H9 (cell line): ENCODE results near the gene ERFL. TPM values are rescaled to one million over a fixed set of nuclear protein-coding genes. Genes with fewer than 3 reads are reported as not detected.

ENCODE experiments used
- DNase-seq: peaks from one replicate; pipeline ENCODE4 v3.0.0-alpha.2; 2017
- H2AFZ ChIP-seq: one replicate; pipeline ENCODE4 v1.6.1; 2013; ENCODE audit warnings: mild to moderate bottlenecking, low read length, control low read depth, moderate library complexity
- H2AK5ac ChIP-seq: 2 replicates; pipeline ENCODE4 v1.6.1; 2013; ENCODE audit warnings: low read length, control low read depth, mixed read lengths; ENCODE audit not compliant: insufficient read length
- H2BK120ac ChIP-seq: one replicate; pipeline ENCODE4 v1.6.1; 2013; ENCODE audit warnings: low read depth, mild to moderate bottlenecking, low read length, control low read depth, inconsistent platforms; ENCODE audit not compliant: poor library complexity, severe bottlenecking
- H2BK12ac ChIP-seq: 2 replicates; pipeline ENCODE4 v1.6.1; 2013; ENCODE audit warnings: low read length, control low read depth, mixed read lengths, low read depth; ENCODE audit not compliant: insufficient read length
- H2BK15ac ChIP-seq: 2 replicates; pipeline ENCODE4 v1.6.1; 2013; ENCODE audit warnings: low read depth, low read length, control low read depth
- H2BK20ac ChIP-seq: one replicate; pipeline ENCODE4 v1.6.1; 2013; ENCODE audit warnings: low read depth, mild to moderate bottlenecking, low read length, control low read depth, inconsistent platforms; ENCODE audit not compliant: poor library complexity, severe bottlenecking
- H2BK5ac ChIP-seq: 2 replicates; pipeline ENCODE4 v1.6.1; 2013; ENCODE audit warnings: low read length, control low read depth, mixed read lengths; ENCODE audit not compliant: insufficient read length
- H3K14ac ChIP-seq: 2 replicates; pipeline ENCODE4 v1.6.1; 2013; ENCODE audit warnings: low read length, control low read depth; ENCODE audit not compliant: insufficient read depth
- H3K18ac ChIP-seq: 2 replicates; pipeline ENCODE4 v1.6.1; 2013; ENCODE audit warnings: low read depth, mild to moderate bottlenecking, mixed read lengths, low read length, control low read depth; ENCODE audit not compliant: insufficient read length
- H3K23ac ChIP-seq: 2 replicates; pipeline ENCODE4 v1.6.1; 2013; ENCODE audit warnings: low read length, control low read depth, mixed read lengths, low read depth; ENCODE audit not compliant: insufficient read length
- H3K23me2 ChIP-seq: 2 replicates; pipeline ENCODE4 v1.6.1; 2013; ENCODE audit warnings: low read depth, mild to moderate bottlenecking, mixed read lengths, low read length, control low read depth; ENCODE audit not compliant: insufficient read length, poor library complexity, severe bottlenecking
- H3K27ac ChIP-seq: 2 replicates; pipeline ENCODE4 v1.5.1; 2013; ENCODE audit warnings: low read length, control low read depth, mixed read lengths, low read depth; ENCODE audit not compliant: insufficient read length
- H3K27me3 ChIP-seq: 2 replicates; pipeline ENCODE4 v1.6.1; 2013; ENCODE audit warnings: low read length, control low read depth, inconsistent platforms; ENCODE audit not compliant: insufficient read depth
- H3K4ac ChIP-seq: 2 replicates; pipeline ENCODE4 v1.6.1; 2013; ENCODE audit warnings: low read depth, mild to moderate bottlenecking, control low read depth, inconsistent platforms, low read length, moderate library complexity
- H3K4me1 ChIP-seq: 2 replicates; pipeline ENCODE4 v1.6.1; 2013; ENCODE audit warnings: low read length, control low read depth, inconsistent platforms; ENCODE audit not compliant: insufficient read depth
- H3K4me2 ChIP-seq: 2 replicates; pipeline ENCODE4 v1.6.1; 2013; ENCODE audit warnings: low read length, control low read depth, mixed read lengths; ENCODE audit not compliant: insufficient read length, insufficient read depth
- H3K56ac ChIP-seq: 2 replicates; pipeline ENCODE4 v1.6.1; 2013; ENCODE audit warnings: low read depth, mild to moderate bottlenecking, mixed read lengths, low read length, control low read depth; ENCODE audit not compliant: insufficient read length
- H3K79me1 ChIP-seq: 2 replicates; pipeline ENCODE4 v1.6.1; 2013; ENCODE audit warnings: low read depth, mild to moderate bottlenecking, moderate library complexity, low read length, control low read depth, inconsistent platforms; ENCODE audit not compliant: insufficient read depth, poor library complexity, severe bottlenecking
- H3K79me2 ChIP-seq: 2 replicates; pipeline ENCODE4 v1.6.1; 2013; ENCODE audit warnings: low read length, control low read depth, inconsistent platforms; ENCODE audit not compliant: insufficient read depth
- H3K9ac ChIP-seq: 2 replicates; pipeline ENCODE4 v1.6.1; 2013; ENCODE audit warnings: low read length, control low read depth, mixed read lengths; ENCODE audit not compliant: insufficient read length; ENCODE audit errors: extremely low read depth
- H3K9me3 ChIP-seq: one replicate; pipeline ENCODE4 v1.6.1; 2013; ENCODE audit warnings: low read depth, low read length, inconsistent platforms; ENCODE audit not compliant: control insufficient read depth
- H3T11ph ChIP-seq: one replicate; pipeline ENCODE4 v1.6.1; 2013; ENCODE audit warnings: mild to moderate bottlenecking, low read length, control low read depth, inconsistent platforms
- H4K20me1 ChIP-seq: one replicate; pipeline ENCODE4 v1.6.1; 2013; ENCODE audit not compliant: control insufficient read depth, insufficient read length, insufficient read depth
- H4K5ac ChIP-seq: 2 replicates; pipeline ENCODE4 v1.6.1; 2013; ENCODE audit warnings: low read depth, mild to moderate bottlenecking, mixed read lengths, low read length, control low read depth; ENCODE audit not compliant: insufficient read length
- H4K8ac ChIP-seq: replicated peaks from 2 replicates; pipeline ENCODE4 v1.6.1; 2013; ENCODE audit warnings: low read length, control low read depth, mixed read lengths, low read depth; ENCODE audit not compliant: insufficient read length
- H4K91ac ChIP-seq: 2 replicates; pipeline ENCODE4 v1.6.1; 2013; ENCODE audit warnings: low read depth, mild to moderate bottlenecking, moderate library complexity, mixed read lengths, low read length, control low read depth; ENCODE audit not compliant: insufficient read length
- H3K27ac Mint-ChIP-seq, 3 experiments: 2 replicates in 2 of 3; 3 replicates in 1 of 3; pipeline ENCODE4 v1.8.0; 2020 to 2021; ENCODE audit warnings: mixed read lengths in 3 of 3, mild to moderate bottlenecking in 1 of 3, moderate library complexity in 1 of 3
- H3K27me3 Mint-ChIP-seq: 2 replicates; pipeline ENCODE4 v1.8.0; 2021; ENCODE audit warnings: low read depth, mild to moderate bottlenecking, moderate library complexity, mixed read lengths
- H3K36me3 Mint-ChIP-seq, 3 experiments: 2 replicates in 2 of 3; 3 replicates in 1 of 3; pipeline ENCODE4 v1.8.0; 2020 to 2021; ENCODE audit warnings: low read depth in 3 of 3, mixed read lengths in 3 of 3; ENCODE audit not compliant: insufficient read depth in 1 of 3
- H3K4me1 Mint-ChIP-seq, 2 experiments: 2 replicates each; pipeline ENCODE4 v1.8.0; 2020; ENCODE audit warnings: mixed read lengths in 2 of 2
- H3K4me3 Mint-ChIP-seq, 2 experiments: 2 replicates in 1 of 2; 3 replicates in 1 of 2; pipeline ENCODE4 v1.8.0; 2020 to 2021; ENCODE audit warnings: mild to moderate bottlenecking in 2 of 2, mixed read lengths in 2 of 2, moderate library complexity in 1 of 2
- H3K9me3 Mint-ChIP-seq, 2 experiments: 2 replicates in 1 of 2; 3 replicates in 1 of 2; pipeline ENCODE4 v1.8.0; 2020; ENCODE audit warnings: mild to moderate bottlenecking in 2 of 2, mixed read lengths in 2 of 2, moderate library complexity in 1 of 2
- CTCF ChIP-seq: fragments of 200-600 bp; sonication (generic); conservative IDR thresholded peaks from 3 replicates; pipeline ENCODE4 v1.8.0; 2021; ENCODE audit warnings: antibody characterized with exemption, mild to moderate bottlenecking
- WGBS: extraction: QIAGEN DNeasy Blood & Tissue Kit; methylation state at CpG from one replicate; pipeline ENCODE4 v1.1.7; 2013; ENCODE audit warnings: missing lambda C conversion rate, low lambda C conversion rate, mixed read lengths; ENCODE audit not compliant: insufficient read length; ENCODE audit errors: extremely low coverage; 5-methylcytosine and 5-hydroxymethylcytosine counted together
- total RNA-seq: library from RNA; stranded (reverse); gene quantifications from 2 replicates; pipeline ENCODE4 v1.2.1, GENCODE V29; 2021

The ERFL gene
- total RNA-seq, 1 experiment from 2014 or later: 0.22 TPM

GRCh38 chr19:41917676-41918075 is 10.6 kb downstream of the ERFL start:
- no peak for TF ChIP-seq CTCF
- H3K4me1 Mint-ChIP-seq: peaks cover 0 to 14% of the 10 kb centered on the region in 2 experiments; a peak in 2 of 4 replicates
- Histone ChIP-seq H2AFZ (no peak overlapping the region), H2BK12ac (no peak overlapping the region), H3K27ac (no peak overlapping the region), H2BK5ac (no peak overlapping the region), H3K18ac (no peak overlapping the region), H3K79me2 (no peaks in the 10 kb centered on the region), H3K27me3 (peaks cover 92% of the 10 kb centered on the region), H2BK120ac (no peak overlapping the region), H3K23ac (no peak overlapping the region), H2BK20ac (no peak overlapping the region), H2AK5ac (no peak overlapping the region), H3K56ac (no peak overlapping the region), H3K9ac (no peak overlapping the region), H3K79me1 (no peaks in the 10 kb centered on the region), H4K91ac (no peak overlapping the region), H4K5ac (no peak overlapping the region), H4K20me1 (peaks cover 5% of the 10 kb centered on the region), H3T11ph (no peak overlapping the region), H3K4me1 (no peaks in the 10 kb centered on the region; the same call in 1 of the 2 replicates), H3K4me2 (no peak overlapping the region), H4K8ac (no peak overlapping the region), H3K23me2 (peaks cover 5% of the 10 kb centered on the region), H3K14ac (no peak overlapping the region), H3K4ac (no peak overlapping the region), H2BK15ac (no peak overlapping the region), H3K9me3 (no peaks in the 10 kb centered on the region)
- H3K9me3 Mint-ChIP-seq: no peaks in the 10 kb centered on the region
- peaks cover 8% of the 10 kb centered on the region for H3K27me3 Mint-ChIP-seq
- no peak for DNase-seq
- no peak overlapping the region for H3K4me3 Mint-ChIP-seq
- H3K27ac Mint-ChIP-seq: no peak overlapping the region
- H3K36me3 Mint-ChIP-seq: no peaks in the 10 kb centered on the region
- no CpG with 5 or more reads among the region's 12 CpGs for WGBS
